Lung (tissue), 12 donors: ENCODE measurements around the gene NT5C1B. TPM values are rescaled to one million over a fixed set of nuclear protein-coding genes. Genes with fewer than 3 reads are reported as not detected.

Experiments
- ATAC-seq: fragments of 200-7000 bp; cut with Tn5 transposase; one replicate; pipeline ENCODE4 v1.9.1; 2020; ENCODE audit warnings: moderate number of reproducible peaks; ENCODE audit not compliant: insufficient read depth, low FRiP score
- DNase-seq, 3 donors: peaks; one replicate each; pipeline ENCODE4 v3.0.0-alpha.2; 2013 to 2017
- H3K27ac ChIP-seq, 2 donors: one replicate each; pipeline ENCODE4 v1.5.1; 2013; ENCODE audit warnings: mild to moderate bottlenecking in 2 of 2, moderate library complexity in 2 of 2, control low read depth in 1 of 2, inconsistent platforms in 1 of 2, low read depth in 1 of 2, low read length in 1 of 2
- H3K27me3 ChIP-seq, 3 donors: one replicate each; pipeline ENCODE4 v1.5.1; 2013; ENCODE audit warnings: low read length in 2 of 3; ENCODE audit not compliant: control insufficient read depth in 3 of 3, insufficient read depth in 3 of 3
- H3K36me3 ChIP-seq, 4 donors: one replicate each; pipeline ENCODE4 v1.5.1; 2013; ENCODE audit warnings: low read length in 4 of 4, mild to moderate bottlenecking in 1 of 4, moderate library complexity in 1 of 4; ENCODE audit not compliant: control insufficient read depth in 4 of 4, insufficient read depth in 4 of 4
- H3K4me1 ChIP-seq, 5 donors: one replicate each; pipeline ENCODE4 v1.5.1; 2013; ENCODE audit warnings: low read length in 5 of 5, mild to moderate bottlenecking in 2 of 5, moderate library complexity in 1 of 5; ENCODE audit not compliant: control insufficient read depth in 5 of 5, insufficient read depth in 5 of 5
- H3K4me3 ChIP-seq: one replicate; pipeline ENCODE4 v1.5.1; 2013; ENCODE audit warnings: mild to moderate bottlenecking, control low read depth, moderate library complexity
- H3K9ac ChIP-seq, 2 donors: one replicate each; pipeline ENCODE4 v1.5.1; 2013; ENCODE audit warnings: low read length in 2 of 2, control low read depth in 1 of 2; ENCODE audit not compliant: insufficient read depth in 1 of 2
- H3K9me3 ChIP-seq, 4 donors: one replicate each; pipeline ENCODE4 v1.5.1; 2013; ENCODE audit warnings: low read length in 3 of 4, mild to moderate bottlenecking in 1 of 4, moderate library complexity in 1 of 4; ENCODE audit not compliant: control insufficient read depth in 4 of 4, insufficient read depth in 3 of 4
- CTCF ChIP-seq: IDR thresholded peaks from 2 replicates; pipeline ENCODE4 v1.5.1; 2012; ENCODE audit warnings: mild to moderate bottlenecking; ENCODE audit errors: control extremely low read depth, extremely low read depth
- WGBS, 2 donors: extraction: QIAGEN DNeasy Blood & Tissue Kit; methylation state at CpG; one replicate each; pipeline ENCODE4 v1.1.7; 2013; 5-methylcytosine and 5-hydroxymethylcytosine counted together
- polyA plus RNA-seq, 2 donors: library from polyadenylated mRNA; stranded (reverse); fragments of 200-250 nt; gene quantifications; one replicate each; pipeline ENCODE4 v1.2.1, GENCODE V29; 2013
- total RNA-seq, 2 donors: library from RNA; depleted of rRNA in 1 of 2; stranded (reverse); fragments of >200 nt in 1 of 2; gene quantifications; one replicate each; pipeline ENCODE4 v1.2.1, GENCODE V29; 2014 to 2021
- donor health status: control.
- donor health status: control.
- donor health status: Bipolar disorder and iron deficiency.
- donor health status: healthy.
- donor health status: DM: yes; HTN: yes; CAD: no.

The NT5C1B gene
- total and polyA plus RNA-seq, 4 donors, result not detected

GRCh38 chr2:18518116-18519111 lies 71.0 kb downstream of the NT5C1B start:
- ATAC-seq, result no peak
- TF ChIP-seq CTCF, result no peak
- Histone ChIP-seq H3K27me3 (no peaks in the 10 kb centered on the region), H3K27ac (peak overlapping the region in 1 of 2 donors; percentile 28), H3K4me3 (no peak overlapping the region), H3K4me1 (peaks cover 0 to 46% (median 12%) of the 10 kb centered on the region in 5 donors), H3K36me3 (no peaks in the 10 kb centered on the region), H3K9ac (no peak overlapping the region), H3K9me3 (no peaks in the 10 kb centered on the region)
- no peak for DNase-seq
- WGBS, 2 donors, result 70 to 76% methylated on average over 11 of the region's 11 CpGs

- DNase-seq, result no peak
- H3K4me1 ChIP-seq, result peaks cover 0 to 46% (median 12%) of the 10 kb centered on the region in 5 donors
- H3K36me3 ChIP-seq, result no peaks in the 10 kb centered on the region
- H3K27me3 ChIP-seq, result no peaks in the 10 kb centered on the region
- H3K27ac ChIP-seq, result no peak overlapping the region
- no peak overlapping the region for H3K4me3 ChIP-seq
- TF ChIP-seq CTCF, result no peak
- WGBS, 2 donors, result 67 to 78% methylated on average over 1 of the region's 1 CpG
- H3K9me3 ChIP-seq, result no peaks in the 10 kb centered on the region
- H3K9ac ChIP-seq, result no peak overlapping the region
- ATAC-seq, result no peak
These were observed 72.0 kb downstream of the NT5C1B start for GRCh38 chr2:18517386-18517785.

GRCh38 chr2:18516112-18516511 lies 73.3 kb downstream of the NT5C1B start:
- WGBS, 2 donors, result 42 to 58% methylated on average over 11 of the region's 11 CpGs
- Histone ChIP-seq H3K9me3 (no peaks in the 10 kb centered on the region), H3K36me3 (no peaks in the 10 kb centered on the region), H3K9ac (no peak overlapping the region), H3K4me1 (peaks cover 0 to 43% (median 11%) of the 10 kb centered on the region in 5 donors), H3K4me3 (no peak overlapping the region), H3K27me3 (no peaks in the 10 kb centered on the region), H3K27ac (no peak overlapping the region)
- TF ChIP-seq CTCF, result no peak
- DNase-seq (peak; percentile 31 to 53 (median 40)), ATAC-seq (no peak)
